ENCODE data around the gene ZFHX2.

ZFHX2 gene

DNA sequence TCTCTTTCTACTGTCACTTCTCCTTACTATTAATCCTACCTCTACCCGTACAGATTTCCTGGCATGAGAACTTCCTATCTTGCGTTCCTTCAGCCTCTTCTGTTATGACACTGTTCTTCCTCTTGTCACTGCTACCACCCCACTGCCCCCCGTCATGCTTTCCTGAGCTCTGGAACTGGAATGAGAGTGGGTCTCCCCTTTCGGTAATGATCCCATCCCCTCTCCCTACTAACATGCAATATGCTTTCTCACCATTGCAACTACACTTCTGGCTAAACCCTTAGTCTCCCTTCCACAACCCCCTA, 20.9 kb upstream of the ZFHX2 start:
- DNase-seq = no peak

DNA sequence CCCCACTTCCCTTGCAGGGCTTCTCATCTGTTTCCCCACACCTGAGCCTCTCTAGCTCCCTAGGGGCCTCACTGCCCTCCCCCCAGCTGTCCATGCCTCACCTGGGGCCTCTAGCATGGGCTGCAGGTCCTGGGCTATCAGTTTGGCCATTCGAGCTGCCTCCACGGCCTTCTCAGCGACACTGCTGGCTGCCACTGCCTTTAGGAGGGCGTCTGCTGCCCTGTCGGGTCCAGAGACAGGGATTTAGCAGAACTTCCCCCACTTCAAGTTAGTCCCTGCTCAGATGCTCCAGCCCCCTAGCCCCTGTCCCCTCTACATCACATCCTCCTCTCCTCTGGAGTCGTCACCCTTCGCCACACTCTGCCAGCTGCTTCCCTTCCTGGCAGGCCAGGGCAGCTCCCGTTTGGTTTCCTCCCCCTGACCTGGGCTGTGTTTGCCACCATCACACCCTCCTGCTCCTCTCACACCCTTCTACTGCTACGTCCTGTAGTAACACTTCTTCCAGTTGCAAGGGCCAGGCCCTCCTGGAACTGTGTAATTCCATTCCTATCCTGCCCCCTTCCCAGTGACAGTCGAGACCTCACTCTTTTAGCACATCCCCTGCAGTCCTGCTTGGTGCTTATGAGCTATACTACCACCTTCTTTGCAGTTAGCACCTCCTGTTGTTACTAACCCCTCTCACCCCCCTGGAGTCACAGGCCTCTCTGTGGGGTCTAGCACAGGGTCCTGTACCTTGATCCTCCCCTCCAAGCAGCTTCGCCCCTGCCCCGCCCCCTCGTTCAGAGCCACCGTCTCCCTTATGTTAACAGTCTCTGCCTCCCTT, 20.3 kb upstream of the ZFHX2 start:
- no peak for DNase-seq

DNA sequence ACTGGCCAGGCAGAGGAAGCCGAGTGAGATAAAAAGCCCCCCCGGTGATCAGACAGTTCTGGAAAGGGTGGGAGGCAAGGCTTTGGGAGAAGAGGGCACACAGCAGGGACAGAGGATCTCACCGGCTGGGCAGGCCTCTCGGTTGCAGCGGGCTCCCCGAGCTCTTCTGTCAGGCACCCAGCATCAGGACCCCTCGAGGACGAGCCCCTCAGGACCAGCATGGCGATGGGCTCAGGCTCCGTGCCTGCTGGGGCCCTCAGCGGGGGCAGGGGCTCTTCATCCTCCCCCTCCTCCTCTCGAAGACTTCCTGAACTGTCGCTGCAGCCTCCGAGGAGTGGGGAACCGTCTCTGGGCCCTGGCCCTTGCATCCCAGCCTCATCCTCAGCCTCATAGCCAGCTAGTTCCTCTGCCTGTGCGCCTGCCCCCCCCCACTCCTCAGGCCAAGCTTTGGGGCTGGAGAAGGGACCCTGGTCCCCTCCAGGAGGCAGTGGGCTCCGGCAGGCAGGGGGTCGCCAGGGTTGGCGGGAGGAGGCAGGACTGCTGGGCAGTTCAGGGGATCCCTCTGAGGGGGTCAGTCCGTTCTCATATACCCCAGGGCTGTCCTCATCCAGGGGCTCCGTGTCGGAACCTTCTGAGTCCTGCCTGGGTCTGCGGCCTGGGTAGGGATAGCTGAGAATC, 19.4 kb upstream of the ZFHX2 start:
- DNase-seq = no peak

DNA sequence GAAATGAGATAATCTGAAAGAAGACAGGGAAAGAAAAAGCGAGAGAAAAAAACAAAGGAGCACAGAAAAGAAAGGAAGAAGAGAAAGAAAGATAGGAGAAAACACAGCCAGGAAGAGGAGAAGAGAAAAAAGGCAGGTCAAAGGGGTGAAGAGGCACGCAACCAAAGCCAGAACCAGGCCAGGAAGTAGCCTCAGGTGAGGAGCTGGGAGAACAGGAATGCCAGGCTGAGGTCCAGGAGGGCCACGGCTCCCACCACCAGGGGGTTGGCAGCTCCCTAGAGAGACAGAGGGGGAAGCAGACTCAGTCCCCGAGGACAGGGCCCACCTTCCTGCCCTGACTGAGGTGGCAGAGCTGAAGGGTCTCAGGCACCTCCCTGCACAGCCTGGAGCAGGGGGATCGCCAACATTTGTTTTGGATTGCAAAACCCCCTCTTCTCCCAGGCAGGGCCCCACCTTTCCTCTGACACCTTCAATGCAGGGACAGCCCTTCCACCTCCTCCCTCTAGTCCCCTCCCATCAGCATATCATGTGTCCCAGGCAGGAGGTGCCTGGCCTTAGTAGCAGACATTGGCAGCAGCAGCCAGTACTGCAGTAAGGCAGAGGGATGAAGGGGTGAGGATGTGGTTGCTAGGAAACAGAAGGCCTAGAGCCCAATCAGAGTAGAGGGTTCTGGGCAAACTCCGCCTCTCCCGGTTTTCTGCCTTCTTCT, 18.0 kb upstream of the ZFHX2 start:
- no peak for DNase-seq

GRCh38 chr14:23568600-23569331, 17.2 kb upstream of the ZFHX2 start:
- DNase-seq = no peak

- DNase-seq = no peak
Observed at GRCh38 chr14:23568021-23568599, 16.5 kb upstream of the ZFHX2 start.

- DNase-seq = peak; percentile 66 to 71 (median 68)
Observed at GRCh38 chr14:23567186-23568020, 15.8 kb upstream of the ZFHX2 start, which contains the start of gene AP1G2. Gene AP1G2, minus strand, starts transcription at chr14:23567791. Its CDS starts 477 bp downstream, at chr14:23567314.

GRCh38 chr14:23566778-23567185, 15.2 kb upstream of the ZFHX2 start:
- no peak for DNase-seq

DNA sequence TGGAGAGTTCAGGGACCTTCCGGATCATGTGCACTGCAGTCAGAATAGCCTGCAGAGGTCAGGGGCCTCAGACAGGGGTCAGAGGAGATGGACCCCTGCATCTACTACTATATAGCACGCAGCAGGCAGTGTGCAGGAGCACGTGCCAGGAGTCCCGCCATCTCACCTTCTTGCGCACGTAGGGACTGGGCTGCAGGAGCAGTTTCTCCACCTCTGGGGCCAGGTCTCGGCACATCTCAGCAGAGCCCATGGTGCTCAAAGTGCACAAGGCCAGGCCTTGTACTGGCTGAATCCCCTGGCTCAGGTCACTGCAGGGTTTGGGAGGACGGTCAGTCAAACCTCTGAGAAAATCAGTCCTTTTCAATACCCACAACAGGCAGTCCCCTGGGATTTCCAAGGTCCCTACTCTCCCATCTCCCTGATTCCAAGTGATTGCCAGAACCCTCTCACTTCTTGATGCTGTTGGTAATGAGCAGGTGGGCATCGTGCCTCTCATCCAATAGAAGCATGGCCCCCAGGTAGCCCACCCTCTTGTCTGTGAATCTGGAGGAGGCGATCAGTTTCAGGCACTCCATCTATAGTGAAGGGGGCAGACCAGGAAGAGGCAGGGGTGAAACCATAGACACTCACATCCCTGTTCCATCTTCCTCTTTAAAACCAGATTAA, 14.7 kb upstream of the ZFHX2 start:
- DNase-seq = no peak

GRCh38 chr14:23565626-23566025, 14.1 kb upstream of the ZFHX2 start:
- no peak for DNase-seq

GRCh38 chr14:23564876-23565275, 13.3 kb upstream of the ZFHX2 start:
- DNase-seq = no peak

DNA sequence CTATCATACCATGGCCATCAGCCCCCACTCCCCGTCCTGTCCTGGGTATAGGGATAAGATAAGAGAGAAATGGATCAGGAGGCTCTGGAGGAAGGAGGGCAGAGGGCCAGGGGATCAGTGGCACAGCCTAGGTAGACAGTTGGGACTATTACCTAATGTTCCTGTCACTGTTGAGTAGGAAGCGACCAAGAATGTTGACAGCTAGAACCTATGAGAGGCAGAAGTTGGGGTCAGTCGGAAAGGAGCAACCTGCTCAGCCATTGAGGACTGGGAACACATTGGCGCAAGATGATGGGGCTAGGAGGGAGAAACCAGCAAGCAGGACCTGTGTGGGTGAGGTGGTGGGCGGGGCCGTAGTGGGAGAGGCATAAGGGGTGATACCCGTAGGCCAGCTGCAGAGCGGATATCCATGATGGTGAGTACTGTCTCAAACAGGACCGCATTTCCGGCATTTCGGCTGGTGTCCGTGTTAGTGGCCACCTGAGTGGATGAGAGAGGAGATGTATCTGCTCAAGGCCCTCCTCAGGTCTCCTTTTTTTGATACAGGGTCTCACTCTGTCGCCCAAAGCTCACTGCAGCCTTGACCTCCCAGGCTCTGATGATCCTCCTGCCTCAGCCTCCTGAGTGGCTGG, 12.7 kb upstream of the ZFHX2 start:
- DNase-seq = no peak

GRCh38 chr14:23563473-23564180, 12.1 kb upstream of the ZFHX2 start:
- no peak for DNase-seq

- DNase-seq = peak; percentile 21 to 41 (median 30)
Observed at GRCh38 chr14:23562822-23563472, 11.4 kb upstream of the ZFHX2 start.

DNA sequence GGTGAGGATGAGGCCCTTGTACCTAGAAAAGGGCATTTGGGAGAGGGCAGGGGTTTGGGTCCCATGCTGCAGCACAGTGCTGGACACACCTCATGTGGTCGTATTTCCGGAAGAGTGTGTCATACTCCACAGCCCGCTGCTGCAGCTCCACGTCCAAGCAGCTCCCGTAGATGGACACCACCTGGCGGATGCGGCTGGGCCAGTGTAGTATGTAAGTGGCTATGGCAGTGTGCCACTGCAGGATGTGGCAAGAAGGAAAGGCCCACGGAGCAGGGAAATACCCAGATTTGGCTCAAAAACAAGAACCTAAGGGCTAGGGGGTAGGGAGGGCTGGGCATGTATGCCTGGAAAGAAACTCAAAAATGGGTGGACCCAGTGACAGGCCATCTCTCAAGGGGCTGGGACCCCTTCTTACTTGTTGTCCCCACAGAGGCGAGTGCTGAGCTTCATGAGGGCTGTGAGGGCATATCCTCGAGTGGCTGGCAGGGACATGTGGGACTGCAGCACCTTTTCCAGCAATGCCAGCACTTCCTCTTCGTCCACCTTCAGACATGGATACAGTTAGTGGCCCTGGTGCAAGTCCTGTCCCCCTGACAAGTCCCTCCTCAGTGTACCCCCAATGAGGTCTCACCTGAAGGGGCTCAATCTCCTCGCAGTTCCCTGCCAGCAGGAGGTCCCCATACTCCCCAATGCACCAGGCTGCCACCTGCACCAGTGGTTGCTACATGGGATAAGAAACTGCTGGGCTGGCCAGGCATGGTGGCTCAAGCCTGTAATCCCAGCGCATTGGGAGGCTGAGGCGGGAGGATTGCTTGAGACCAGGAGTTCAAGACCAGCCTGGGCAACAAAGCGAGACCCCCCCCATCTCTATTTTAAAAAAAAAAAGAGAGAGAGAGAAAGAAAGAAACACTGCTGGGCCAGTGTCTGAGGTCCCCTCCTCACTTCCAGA, 10.6 kb upstream of the ZFHX2 start:
- DNase-seq = no peak

DNA sequence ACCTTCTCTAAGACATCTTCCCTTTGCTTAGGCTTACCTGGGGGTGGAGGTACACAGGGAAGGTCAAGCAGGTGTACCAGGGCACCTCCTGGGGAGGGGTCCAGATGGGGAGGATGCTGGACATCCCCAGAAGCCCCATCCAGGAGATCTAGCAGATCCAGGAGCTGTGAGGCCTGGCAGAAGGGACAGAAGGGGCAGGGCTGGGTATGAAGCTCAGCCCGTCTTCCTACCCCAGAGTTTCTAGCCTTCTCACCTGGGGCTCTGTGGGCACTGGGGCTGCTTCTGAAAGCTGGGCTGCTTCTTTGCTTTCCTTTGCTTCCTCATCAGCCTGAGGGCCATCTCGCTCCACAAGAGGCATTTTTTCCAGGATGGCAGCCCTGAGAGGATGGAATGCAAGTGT, 9.7 kb upstream of the ZFHX2 start:
- no peak for DNase-seq

- no peak for DNase-seq
Observed at GRCh38 chr14:23559926-23560520, 8.5 kb upstream of the ZFHX2 start.

Measured in activated CD4-positive, CD25-positive, alpha-beta regulatory T cell (primary cell).